H9 (cell line): ENCODE data around the gene LRRFIP2. TPM values are rescaled to one million over a fixed set of nuclear protein-coding genes. Genes with fewer than 3 reads are reported as not detected.

Experiments
- DNase-seq: peaks from one replicate; pipeline ENCODE4 v3.0.0-alpha.2; 2017
- H2AFZ ChIP-seq: one replicate; pipeline ENCODE4 v1.6.1; 2013; ENCODE audit warnings: mild to moderate bottlenecking, low read length, control low read depth, moderate library complexity
- H2AK5ac ChIP-seq: 2 replicates; pipeline ENCODE4 v1.6.1; 2013; ENCODE audit warnings: low read length, control low read depth, mixed read lengths; ENCODE audit not compliant: insufficient read length
- H2BK120ac ChIP-seq: one replicate; pipeline ENCODE4 v1.6.1; 2013; ENCODE audit warnings: low read depth, mild to moderate bottlenecking, low read length, control low read depth, inconsistent platforms; ENCODE audit not compliant: poor library complexity, severe bottlenecking
- H2BK12ac ChIP-seq: 2 replicates; pipeline ENCODE4 v1.6.1; 2013; ENCODE audit warnings: low read length, control low read depth, mixed read lengths, low read depth; ENCODE audit not compliant: insufficient read length
- H2BK15ac ChIP-seq: 2 replicates; pipeline ENCODE4 v1.6.1; 2013; ENCODE audit warnings: low read depth, low read length, control low read depth
- H2BK20ac ChIP-seq: one replicate; pipeline ENCODE4 v1.6.1; 2013; ENCODE audit warnings: low read depth, mild to moderate bottlenecking, low read length, control low read depth, inconsistent platforms; ENCODE audit not compliant: poor library complexity, severe bottlenecking
- H2BK5ac ChIP-seq: 2 replicates; pipeline ENCODE4 v1.6.1; 2013; ENCODE audit warnings: low read length, control low read depth, mixed read lengths; ENCODE audit not compliant: insufficient read length
- H3K14ac ChIP-seq: 2 replicates; pipeline ENCODE4 v1.6.1; 2013; ENCODE audit warnings: low read length, control low read depth; ENCODE audit not compliant: insufficient read depth
- H3K18ac ChIP-seq: 2 replicates; pipeline ENCODE4 v1.6.1; 2013; ENCODE audit warnings: low read depth, mild to moderate bottlenecking, mixed read lengths, low read length, control low read depth; ENCODE audit not compliant: insufficient read length
- H3K23ac ChIP-seq: 2 replicates; pipeline ENCODE4 v1.6.1; 2013; ENCODE audit warnings: low read length, control low read depth, mixed read lengths, low read depth; ENCODE audit not compliant: insufficient read length
- H3K23me2 ChIP-seq: 2 replicates; pipeline ENCODE4 v1.6.1; 2013; ENCODE audit warnings: low read depth, mild to moderate bottlenecking, mixed read lengths, low read length, control low read depth; ENCODE audit not compliant: insufficient read length, poor library complexity, severe bottlenecking
- H3K27ac ChIP-seq: 2 replicates; pipeline ENCODE4 v1.5.1; 2013; ENCODE audit warnings: low read length, control low read depth, mixed read lengths, low read depth; ENCODE audit not compliant: insufficient read length
- H3K27me3 ChIP-seq: 2 replicates; pipeline ENCODE4 v1.6.1; 2013; ENCODE audit warnings: low read length, control low read depth, inconsistent platforms; ENCODE audit not compliant: insufficient read depth
- H3K4ac ChIP-seq: 2 replicates; pipeline ENCODE4 v1.6.1; 2013; ENCODE audit warnings: low read depth, mild to moderate bottlenecking, control low read depth, inconsistent platforms, low read length, moderate library complexity
- H3K4me1 ChIP-seq: 2 replicates; pipeline ENCODE4 v1.6.1; 2013; ENCODE audit warnings: low read length, control low read depth, inconsistent platforms; ENCODE audit not compliant: insufficient read depth
- H3K4me2 ChIP-seq: 2 replicates; pipeline ENCODE4 v1.6.1; 2013; ENCODE audit warnings: low read length, control low read depth, mixed read lengths; ENCODE audit not compliant: insufficient read length, insufficient read depth
- H3K56ac ChIP-seq: 2 replicates; pipeline ENCODE4 v1.6.1; 2013; ENCODE audit warnings: low read depth, mild to moderate bottlenecking, mixed read lengths, low read length, control low read depth; ENCODE audit not compliant: insufficient read length
- H3K79me1 ChIP-seq: 2 replicates; pipeline ENCODE4 v1.6.1; 2013; ENCODE audit warnings: low read depth, mild to moderate bottlenecking, moderate library complexity, low read length, control low read depth, inconsistent platforms; ENCODE audit not compliant: insufficient read depth, poor library complexity, severe bottlenecking
- H3K79me2 ChIP-seq: 2 replicates; pipeline ENCODE4 v1.6.1; 2013; ENCODE audit warnings: low read length, control low read depth, inconsistent platforms; ENCODE audit not compliant: insufficient read depth
- H3K9ac ChIP-seq: 2 replicates; pipeline ENCODE4 v1.6.1; 2013; ENCODE audit warnings: low read length, control low read depth, mixed read lengths; ENCODE audit not compliant: insufficient read length; ENCODE audit errors: extremely low read depth
- H3K9me3 ChIP-seq: one replicate; pipeline ENCODE4 v1.6.1; 2013; ENCODE audit warnings: low read depth, low read length, inconsistent platforms; ENCODE audit not compliant: control insufficient read depth
- H3T11ph ChIP-seq: one replicate; pipeline ENCODE4 v1.6.1; 2013; ENCODE audit warnings: mild to moderate bottlenecking, low read length, control low read depth, inconsistent platforms
- H4K20me1 ChIP-seq: one replicate; pipeline ENCODE4 v1.6.1; 2013; ENCODE audit not compliant: control insufficient read depth, insufficient read length, insufficient read depth
- H4K5ac ChIP-seq: 2 replicates; pipeline ENCODE4 v1.6.1; 2013; ENCODE audit warnings: low read depth, mild to moderate bottlenecking, mixed read lengths, low read length, control low read depth; ENCODE audit not compliant: insufficient read length
- H4K8ac ChIP-seq: replicated peaks from 2 replicates; pipeline ENCODE4 v1.6.1; 2013; ENCODE audit warnings: low read length, control low read depth, mixed read lengths, low read depth; ENCODE audit not compliant: insufficient read length
- H4K91ac ChIP-seq: 2 replicates; pipeline ENCODE4 v1.6.1; 2013; ENCODE audit warnings: low read depth, mild to moderate bottlenecking, moderate library complexity, mixed read lengths, low read length, control low read depth; ENCODE audit not compliant: insufficient read length
- H3K27ac Mint-ChIP-seq, 3 experiments: 2 replicates in 2 of 3; 3 replicates in 1 of 3; pipeline ENCODE4 v1.8.0; 2020 to 2021; ENCODE audit warnings: mixed read lengths in 3 of 3, mild to moderate bottlenecking in 1 of 3, moderate library complexity in 1 of 3
- H3K27me3 Mint-ChIP-seq: 2 replicates; pipeline ENCODE4 v1.8.0; 2021; ENCODE audit warnings: low read depth, mild to moderate bottlenecking, moderate library complexity, mixed read lengths
- H3K36me3 Mint-ChIP-seq, 3 experiments: 2 replicates in 2 of 3; 3 replicates in 1 of 3; pipeline ENCODE4 v1.8.0; 2020 to 2021; ENCODE audit warnings: low read depth in 3 of 3, mixed read lengths in 3 of 3; ENCODE audit not compliant: insufficient read depth in 1 of 3
- H3K4me1 Mint-ChIP-seq, 2 experiments: 2 replicates each; pipeline ENCODE4 v1.8.0; 2020; ENCODE audit warnings: mixed read lengths in 2 of 2
- H3K4me3 Mint-ChIP-seq, 2 experiments: 2 replicates in 1 of 2; 3 replicates in 1 of 2; pipeline ENCODE4 v1.8.0; 2020 to 2021; ENCODE audit warnings: mild to moderate bottlenecking in 2 of 2, mixed read lengths in 2 of 2, moderate library complexity in 1 of 2
- H3K9me3 Mint-ChIP-seq, 2 experiments: 2 replicates in 1 of 2; 3 replicates in 1 of 2; pipeline ENCODE4 v1.8.0; 2020; ENCODE audit warnings: mild to moderate bottlenecking in 2 of 2, mixed read lengths in 2 of 2, moderate library complexity in 1 of 2
- WGBS: extraction: QIAGEN DNeasy Blood & Tissue Kit; methylation state at CpG from one replicate; pipeline ENCODE4 v1.1.7; 2013; ENCODE audit warnings: missing lambda C conversion rate, low lambda C conversion rate, mixed read lengths; ENCODE audit not compliant: insufficient read length; ENCODE audit errors: extremely low coverage; 5-methylcytosine and 5-hydroxymethylcytosine counted together
- total RNA-seq: library from RNA; stranded (reverse); gene quantifications from 2 replicates; pipeline ENCODE4 v1.2.1, GENCODE V29; 2021
- TF ChIP-seq, protein P1 (sequence below): fragments of 200-600 bp; sonication (generic); conservative IDR thresholded peaks from 3 replicates; pipeline ENCODE4 v1.8.0; 2021; ENCODE audit warnings: antibody characterized with exemption, mild to moderate bottlenecking

Gene LRRFIP2
- total RNA-seq, 1 experiment from 2014 or later: 30.7 TPM

DNA sequence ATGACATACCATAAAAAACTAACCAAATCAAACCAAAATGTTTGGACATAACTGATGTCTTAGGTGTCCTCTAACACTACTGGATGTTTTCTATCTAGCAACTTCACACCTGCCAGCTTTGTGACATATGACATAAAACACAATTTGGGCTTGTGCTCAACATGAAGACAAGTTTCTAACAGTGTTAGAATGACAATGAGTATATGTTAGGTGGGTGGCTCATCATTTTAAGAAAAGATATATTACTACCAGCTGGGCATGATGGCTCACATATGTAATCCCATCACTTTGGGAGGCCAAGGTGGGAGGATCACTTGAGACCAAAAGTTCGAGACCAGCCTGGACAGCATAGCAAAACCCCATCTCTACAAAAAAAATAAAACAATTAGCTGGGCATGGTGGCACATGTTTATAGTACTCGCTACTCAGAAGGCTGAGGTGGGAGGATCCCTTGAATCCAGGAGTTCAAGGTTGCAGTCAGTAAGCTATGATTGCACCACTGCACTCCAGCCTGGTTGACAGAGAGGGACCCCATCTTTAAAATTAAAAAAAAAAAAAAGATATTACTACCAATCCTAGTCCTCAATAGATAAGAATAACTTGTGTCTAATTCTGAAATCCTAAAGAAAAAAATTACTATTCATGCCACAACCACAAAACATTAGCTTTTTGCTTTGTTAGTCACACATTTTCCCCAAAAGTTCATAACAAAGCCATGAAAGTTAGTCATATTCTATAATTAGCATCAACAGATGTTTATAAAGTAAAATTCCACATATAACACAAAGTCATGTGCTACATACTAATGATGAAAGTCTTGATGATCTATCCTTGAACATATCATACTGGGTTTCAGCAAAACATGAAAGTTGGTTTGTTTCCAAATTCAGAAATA lies 59.9 kb downstream of the LRRFIP2 start:
- Histone ChIP-seq H3K14ac (no peak overlapping the region), H3K23me2 (no peaks in the 10 kb centered on the region), H2BK120ac (no peak overlapping the region), H2AFZ (no peak overlapping the region), H3K79me1 (no peaks in the 10 kb centered on the region), H3K27ac (no peak overlapping the region), H4K91ac (no peak overlapping the region), H2BK5ac (no peak overlapping the region), H4K8ac (no peak overlapping the region), H2AK5ac (no peak overlapping the region), H2BK20ac (no peak overlapping the region), H3T11ph (no peak overlapping the region), H4K5ac (no peak overlapping the region), H2BK12ac (no peak overlapping the region), H4K20me1 (no peaks in the 10 kb centered on the region), H3K79me2 (no peaks in the 10 kb centered on the region), H3K9ac (no peak overlapping the region), H3K27me3 (no peaks in the 10 kb centered on the region), H3K4me2 (no peak overlapping the region), H2BK15ac (no peak overlapping the region), H3K9me3 (no peaks in the 10 kb centered on the region), H3K23ac (no peak overlapping the region), H3K56ac (no peak overlapping the region), H3K4ac (no peak overlapping the region), H3K18ac (no peak overlapping the region), H3K4me1 (no peaks in the 10 kb centered on the region; the same call in 1 of the 2 replicates)
- Mint-ChIP-seq H3K27me3 (no peaks in the 10 kb centered on the region), H3K27ac (no peak overlapping the region), H3K36me3 (no peaks in the 10 kb centered on the region), H3K4me1 (no peaks in the 10 kb centered on the region), H3K4me3 (no peak overlapping the region), H3K9me3 (no peaks in the 10 kb centered on the region)
- TF ChIP-seq, protein P1, sequence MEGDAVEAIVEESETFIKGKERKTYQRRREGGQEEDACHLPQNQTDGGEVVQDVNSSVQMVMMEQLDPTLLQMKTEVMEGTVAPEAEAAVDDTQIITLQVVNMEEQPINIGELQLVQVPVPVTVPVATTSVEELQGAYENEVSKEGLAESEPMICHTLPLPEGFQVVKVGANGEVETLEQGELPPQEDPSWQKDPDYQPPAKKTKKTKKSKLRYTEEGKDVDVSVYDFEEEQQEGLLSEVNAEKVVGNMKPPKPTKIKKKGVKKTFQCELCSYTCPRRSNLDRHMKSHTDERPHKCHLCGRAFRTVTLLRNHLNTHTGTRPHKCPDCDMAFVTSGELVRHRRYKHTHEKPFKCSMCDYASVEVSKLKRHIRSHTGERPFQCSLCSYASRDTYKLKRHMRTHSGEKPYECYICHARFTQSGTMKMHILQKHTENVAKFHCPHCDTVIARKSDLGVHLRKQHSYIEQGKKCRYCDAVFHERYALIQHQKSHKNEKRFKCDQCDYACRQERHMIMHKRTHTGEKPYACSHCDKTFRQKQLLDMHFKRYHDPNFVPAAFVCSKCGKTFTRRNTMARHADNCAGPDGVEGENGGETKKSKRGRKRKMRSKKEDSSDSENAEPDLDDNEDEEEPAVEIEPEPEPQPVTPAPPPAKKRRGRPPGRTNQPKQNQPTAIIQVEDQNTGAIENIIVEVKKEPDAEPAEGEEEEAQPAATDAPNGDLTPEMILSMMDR: no peak
- WGBS: no CpG with 5 or more reads among the region's 2 CpGs
- no peak for DNase-seq
